GM12891 (cell line): ENCODE data around the gene C2orf80.

Source experiments
- POLR2A ChIP-seq: IDR thresholded peaks from 2 replicates; pipeline ENCODE4 v1.6.1; 2011; ENCODE audit warnings: low read depth, low read length, control low read depth
- SPI1 ChIP-seq: IDR thresholded peaks from 2 replicates; pipeline ENCODE4 v1.6.1; 2011; ENCODE audit warnings: low read depth, low read length, control low read depth

DNA sequence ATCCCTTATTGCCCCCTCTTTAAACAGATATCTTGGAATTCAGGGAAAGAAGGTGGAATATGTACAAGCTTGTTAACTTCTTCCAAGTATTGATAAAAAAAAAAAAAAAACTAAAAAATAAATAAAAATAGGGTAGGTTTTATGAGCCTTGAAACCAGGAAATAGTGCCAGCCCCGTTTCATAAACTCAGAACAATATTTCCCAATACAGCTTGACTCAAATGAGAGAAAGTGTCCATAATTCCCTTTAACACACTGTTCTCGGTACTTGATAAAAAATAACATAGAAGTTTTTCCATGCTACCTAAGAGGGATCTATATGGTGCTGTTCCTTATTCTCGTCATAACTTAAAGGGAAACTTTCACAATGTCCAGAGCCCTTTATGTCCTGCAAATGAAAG is 17.9 kb upstream of the C2orf80 start:
- TF ChIP-seq SPI1, result no peak
- no peak for TF ChIP-seq POLR2A
